OCI-LY3 (cell line): ENCODE data around the gene ACYP2.

ENCODE experiments used
- CTCF ChIP-seq: fragments of 200-600, 300-600 bp; sonication (generic); IDR thresholded peaks from 2 replicates; pipeline ENCODE4 v1.5.1; 2014; ENCODE audit warnings: antibody characterized with exemption, low read length, low read depth
- EZH2phosphoT487 ChIP-seq: fragments of 200-600 bp; shearing (Covaris generic); IDR thresholded peaks from 2 replicates; pipeline ENCODE4 v1.6.1; 2018; ENCODE audit warnings: antibody characterized with exemption, mixed run types, low read depth

- TF ChIP-seq CTCF (no peak), EZH2phosphoT487 (no peak)
These were observed 81.2 kb downstream of the ACYP2 start for GRCh38 chr2:54196646-54197045.
